Progenitor cell of endocrine pancreas (in vitro differentiated cells): ENCODE results near the gene NACC2. TPM values are rescaled to one million over a fixed set of nuclear protein-coding genes. Genes with fewer than 3 reads are reported as not detected.
A peak's percentile ranks its signal among the peaks of the same experiment; 100 is the strongest.

Experiments used
- DNase-seq: peaks from one replicate; pipeline ENCODE4 v3.0.0; 2021; ENCODE audit warnings: low spot score; ENCODE audit not compliant: unreplicated experiment
- H3K27ac Mint-ChIP-seq: 2 replicates; pipeline ENCODE4 v1.8.0; 2021; ENCODE audit warnings: mild to moderate bottlenecking, moderate library complexity, mixed read lengths
- H3K27me3 Mint-ChIP-seq: 2 replicates; pipeline ENCODE4 v1.8.0; 2021; ENCODE audit warnings: mixed read lengths
- H3K36me3 Mint-ChIP-seq: 2 replicates; pipeline ENCODE4 v1.8.0; 2022; ENCODE audit warnings: mixed read lengths; ENCODE audit not compliant: insufficient read depth
- H3K4me1 Mint-ChIP-seq: 2 replicates; pipeline ENCODE4 v1.8.0; 2021; ENCODE audit warnings: low read depth, mixed read lengths
- H3K4me3 Mint-ChIP-seq: 2 replicates; pipeline ENCODE4 v1.8.0; 2021; ENCODE audit warnings: low read depth, mild to moderate bottlenecking, moderate library complexity, mixed read lengths
- H3K9me3 Mint-ChIP-seq: 2 replicates; pipeline ENCODE4 v1.8.0; 2021; ENCODE audit warnings: low read depth, mixed read lengths
- CTCF ChIP-seq: fragments of 200-600 bp; sonication (generic); IDR thresholded peaks from one replicate; pipeline ENCODE4 v1.5.0; 2021; ENCODE audit warnings: antibody characterized with exemption, mild to moderate bottlenecking; ENCODE audit not compliant: unreplicated experiment
- total RNA-seq: library from RNA; stranded (reverse); gene quantifications from 2 replicates; pipeline ENCODE4 v1.2.1, GENCODE V29; 2021

Gene NACC2
- total RNA-seq, 1 donor from 2014 or later, result 11.6 TPM

- no peak for DNase-seq
- H3K27ac Mint-ChIP-seq, result no peak overlapping the region
Observed at GRCh38 chr9:136127313-136127712, 32.2 kb upstream of the NACC2 start.

GRCh38 chr9:136124976-136125692, 30.0 kb upstream of the NACC2 start:
- no peak overlapping the region for H3K27ac Mint-ChIP-seq
- no peaks in the 10 kb centered on the region for H3K36me3 Mint-ChIP-seq
- H3K4me1 Mint-ChIP-seq, result peaks cover 2% of the 10 kb centered on the region
- peaks cover 14% of the 10 kb centered on the region for H3K27me3 Mint-ChIP-seq
- TF ChIP-seq CTCF, result no peak
- DNase-seq, result no peak
- H3K4me3 Mint-ChIP-seq, result no peak overlapping the region
- H3K9me3 Mint-ChIP-seq, result peaks cover 6% of the 10 kb centered on the region

More at GRCh38 chr9:136127313-136127712, 32.2 kb upstream of the NACC2 start:
- Mint-ChIP-seq H3K27me3 (peaks cover 14% of the 10 kb centered on the region), H3K4me1 (peaks cover 16% of the 10 kb centered on the region), H3K9me3 (peaks cover 6% of the 10 kb centered on the region), H3K4me3 (no peak overlapping the region), H3K36me3 (no peaks in the 10 kb centered on the region)
- TF ChIP-seq CTCF, result no peak

GRCh38 chr9:136122425-136123383, 27.6 kb upstream of the NACC2 start:
- peak; percentile 75 for DNase-seq
- peaks cover 14% of the 10 kb centered on the region for H3K27me3 Mint-ChIP-seq
- H3K4me3 Mint-ChIP-seq, result no peak overlapping the region
- peak; percentile 99 for TF ChIP-seq CTCF
- peaks cover 6% of the 10 kb centered on the region for H3K9me3 Mint-ChIP-seq
- H3K36me3 Mint-ChIP-seq, result no peaks in the 10 kb centered on the region
- H3K4me1 Mint-ChIP-seq, result no peaks in the 10 kb centered on the region
- no peak overlapping the region for H3K27ac Mint-ChIP-seq

GRCh38 chr9:136121801-136122200, 26.7 kb upstream of the NACC2 start:
- Mint-ChIP-seq H3K9me3 (peaks cover 6% of the 10 kb centered on the region), H3K27me3 (peaks cover 11% of the 10 kb centered on the region), H3K4me1 (no peaks in the 10 kb centered on the region), H3K4me3 (no peak overlapping the region), H3K27ac (no peak overlapping the region), H3K36me3 (no peaks in the 10 kb centered on the region)
- no peak for DNase-seq
- no peak for TF ChIP-seq CTCF

- Mint-ChIP-seq H3K4me3 (peak overlapping the region; percentile 38), H3K36me3 (no peaks in the 10 kb centered on the region), H3K27ac (no peak overlapping the region), H3K27me3 (peaks cover 11% of the 10 kb centered on the region), H3K4me1 (no peaks in the 10 kb centered on the region), H3K9me3 (peaks cover 6% of the 10 kb centered on the region)
- no peak for DNase-seq
- no peak for TF ChIP-seq CTCF
Observed at GRCh38 chr9:136120438-136120844, 25.4 kb upstream of the NACC2 start.
